A673 (cell line): ENCODE measurements around the gene KCNK17. TPM values are rescaled to one million over a fixed set of nuclear protein-coding genes. Genes with fewer than 3 reads are reported as not detected.

Source experiments
- BruUV-seq: library from RNA; stranded (reverse); fragments of 400-500 nt; replicated peaks from 2 replicates; lab custom pipeline; 2021; lab: Mats Ljungman, UMichigan
- CTCF ChIA-PET: fragments of 300-600 bp; sonication (Branson Sonifier 250); formaldehyde crosslinking; loops from one replicate; lab custom pipeline; 2022; ENCODE audit warnings: antibody characterized with exemption; lab: Charles Lee
- POLR2A ChIA-PET: fragments of 300-600 bp; sonication (Branson Sonifier 250); formaldehyde crosslinking; loops from one replicate; lab custom pipeline; 2022; ENCODE audit warnings: antibody characterized with exemption; ENCODE audit not compliant: low non-redundant PET; lab: Charles Lee
- DNase-seq: peaks from one replicate; pipeline ENCODE4 v3.0.0-alpha.2; 2015; ENCODE audit warnings: low spot score
- H3K27ac ChIP-seq: fragments of 200-600 bp; sonication (generic); 2 replicates; pipeline ENCODE4 v1.5.1; 2016; ENCODE audit warnings: mixed run types, low read depth, mild to moderate bottlenecking, mixed read lengths, antibody characterized with exemption, low read length; ENCODE audit not compliant: poor library complexity, severe bottlenecking
- H3K27me3 ChIP-seq: fragments of 200-600 bp; sonication (generic); replicated peaks from 2 replicates; pipeline ENCODE4 v1.6.1; 2017; ENCODE audit warnings: mixed run types, low read depth, mild to moderate bottlenecking, mixed read lengths, antibody characterized with exemption, low read length; ENCODE audit not compliant: insufficient read depth, poor library complexity
- H3K36me3 ChIP-seq: fragments of 200-600 bp; sonication (generic); 2 replicates; pipeline ENCODE4 v1.6.1; 2016; ENCODE audit warnings: mixed run types, mild to moderate bottlenecking, mixed read lengths, antibody characterized with exemption, low read length; ENCODE audit not compliant: insufficient read depth, poor library complexity, severe bottlenecking
- H3K4me1 ChIP-seq: fragments of 200-600 bp; sonication (generic); 2 replicates; pipeline ENCODE4 v1.6.1; 2017; ENCODE audit warnings: mixed run types, mild to moderate bottlenecking, mixed read lengths, antibody characterized with exemption, low read length; ENCODE audit not compliant: insufficient read depth, poor library complexity, severe bottlenecking
- H3K4me3 ChIP-seq: fragments of 200-600 bp; sonication (generic); 2 replicates; pipeline ENCODE4 v1.5.1; 2016; ENCODE audit warnings: low read depth, mixed run types, mild to moderate bottlenecking, mixed read lengths, low read length; ENCODE audit not compliant: poor library complexity, severe bottlenecking
- H3K9me3 ChIP-seq: fragments of 200-600 bp; sonication (generic); 2 replicates; pipeline ENCODE4 v1.6.1; 2016; ENCODE audit warnings: mixed run types, low read depth, mild to moderate bottlenecking, mixed read lengths, antibody characterized with exemption, low read length; ENCODE audit not compliant: poor library complexity, severe bottlenecking
- EZH2 ChIP-seq: fragments of 200-600 bp; sonication (generic); IDR thresholded peaks from 2 replicates; pipeline ENCODE4 v1.6.1; 2017; ENCODE audit warnings: borderline replicate concordance, low read depth, mild to moderate bottlenecking, mixed read lengths, antibody characterized with exemption, low read length; ENCODE audit not compliant: poor library complexity, severe bottlenecking
- intact Hi-C: fragments of 100-400 bp; cut with micrococcal nuclease; formaldehyde crosslinking; loops from one replicate; pipeline ENCODE4 v1.10.0; 2022; ENCODE audit not compliant: unreplicated experiment
- total RNA-seq: library from RNA; stranded (reverse); gene quantifications from 2 replicates; pipeline ENCODE4 v1.2.3, GENCODE V29; 2021
- TF ChIP-seq, protein P1 (sequence below): fragments of 300-800, 200-600 bp; sonication (generic); conservative IDR thresholded peaks from 2 replicates; pipeline ENCODE4 v1.5.1; 2017; ENCODE audit warnings: low read depth, mild to moderate bottlenecking, antibody characterized with exemption, low read length, moderate library complexity, mixed read lengths

Gene KCNK17
- total RNA-seq, 1 experiment from 2014 or later = not detected

- ChIA-PET POLR2A (no interaction called here), CTCF (no interaction called here)
- no peak for DNase-seq
- Histone ChIP-seq H3K36me3 (no peaks in the 10 kb centered on the region), H3K4me1 (no peaks in the 10 kb centered on the region), H3K27me3 (no peaks in the 10 kb centered on the region), H3K27ac (no peak overlapping the region), H3K4me3 (no peak overlapping the region), H3K9me3 (no peaks in the 10 kb centered on the region)
- BruUV-seq = no TSS peak
- intact Hi-C loops = no loop called here
- TF ChIP-seq, protein P1, sequence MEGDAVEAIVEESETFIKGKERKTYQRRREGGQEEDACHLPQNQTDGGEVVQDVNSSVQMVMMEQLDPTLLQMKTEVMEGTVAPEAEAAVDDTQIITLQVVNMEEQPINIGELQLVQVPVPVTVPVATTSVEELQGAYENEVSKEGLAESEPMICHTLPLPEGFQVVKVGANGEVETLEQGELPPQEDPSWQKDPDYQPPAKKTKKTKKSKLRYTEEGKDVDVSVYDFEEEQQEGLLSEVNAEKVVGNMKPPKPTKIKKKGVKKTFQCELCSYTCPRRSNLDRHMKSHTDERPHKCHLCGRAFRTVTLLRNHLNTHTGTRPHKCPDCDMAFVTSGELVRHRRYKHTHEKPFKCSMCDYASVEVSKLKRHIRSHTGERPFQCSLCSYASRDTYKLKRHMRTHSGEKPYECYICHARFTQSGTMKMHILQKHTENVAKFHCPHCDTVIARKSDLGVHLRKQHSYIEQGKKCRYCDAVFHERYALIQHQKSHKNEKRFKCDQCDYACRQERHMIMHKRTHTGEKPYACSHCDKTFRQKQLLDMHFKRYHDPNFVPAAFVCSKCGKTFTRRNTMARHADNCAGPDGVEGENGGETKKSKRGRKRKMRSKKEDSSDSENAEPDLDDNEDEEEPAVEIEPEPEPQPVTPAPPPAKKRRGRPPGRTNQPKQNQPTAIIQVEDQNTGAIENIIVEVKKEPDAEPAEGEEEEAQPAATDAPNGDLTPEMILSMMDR = no peak
- TF ChIP-seq EZH2 = no peak
These were observed 29.2 kb upstream of the KCNK17 start for GRCh38 chr6:39343396-39343870.

DNA sequence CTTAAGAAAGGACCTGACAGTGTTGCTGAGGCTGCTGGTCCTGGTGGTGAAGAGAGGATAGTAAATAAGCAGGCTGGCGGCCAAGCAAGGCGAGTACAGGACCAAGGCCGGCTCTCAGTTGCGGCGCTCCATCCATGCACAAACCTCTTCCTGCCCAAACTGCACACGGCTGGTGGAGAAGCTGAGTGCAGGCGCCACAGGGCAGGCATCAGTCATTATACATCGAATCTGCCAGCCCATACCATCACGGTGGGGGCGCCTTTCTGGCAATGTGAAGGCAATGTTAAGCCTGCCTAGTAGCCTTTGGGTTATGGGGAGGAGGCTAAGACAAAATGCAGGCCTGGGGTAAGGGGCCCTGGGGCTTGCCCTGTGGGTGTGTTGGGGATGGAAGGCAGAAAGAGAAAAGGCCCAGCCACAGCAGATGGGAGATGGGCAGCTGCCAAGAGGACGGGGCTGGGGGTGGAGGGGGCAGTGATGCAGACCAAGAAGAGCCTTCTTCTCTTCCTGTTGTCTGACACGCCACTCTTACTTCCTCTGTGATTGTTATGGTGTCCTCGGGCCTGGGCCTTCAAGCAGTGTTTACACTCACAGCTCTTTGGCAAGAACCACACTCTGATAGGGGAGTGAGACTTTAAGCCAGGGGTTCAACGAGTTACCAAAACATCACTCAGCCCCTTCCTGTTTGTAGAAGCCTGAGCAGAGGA lies 28.6 kb upstream of the KCNK17 start:
- no peaks in the 10 kb centered on the region for H3K9me3 ChIP-seq
- CTCF ChIA-PET = no interaction called here
- no peak overlapping the region for H3K27ac ChIP-seq
- no peak overlapping the region for H3K4me3 ChIP-seq
- no TSS peak for BruUV-seq
- no peak for DNase-seq
- no peaks in the 10 kb centered on the region for H3K36me3 ChIP-seq
- intact Hi-C loops = no loop called here
- no peak for TF ChIP-seq EZH2
- TF ChIP-seq, protein P1 = no peak
- no peaks in the 10 kb centered on the region for H3K4me1 ChIP-seq
- peaks cover under 1% of the 10 kb centered on the region for H3K27me3 ChIP-seq
- POLR2A ChIA-PET = no interaction called here

- Histone ChIP-seq H3K36me3 (no peaks in the 10 kb centered on the region), H3K4me3 (no peak overlapping the region), H3K9me3 (no peaks in the 10 kb centered on the region), H3K4me1 (no peaks in the 10 kb centered on the region), H3K27ac (no peak overlapping the region), H3K27me3 (peaks cover 5% of the 10 kb centered on the region)
- TF ChIP-seq EZH2 = no peak
- TF ChIP-seq, protein P1 = no peak
- BruUV-seq = no TSS peak
- POLR2A ChIA-PET = no interaction called here
- intact Hi-C loops = no loop called here
- CTCF ChIA-PET = no interaction called here
- no peak for DNase-seq
These were observed 27.7 kb upstream of the KCNK17 start for GRCh38 chr6:39341937-39342336.
